Gastrocnemius medialis (tissue), 4 donors: ENCODE results near the gene NPR2.

Experiments
- CTCF ChIP-seq, 5 experiments: fragments of 450-650 bp in 3 of 5; fragments of 200-600 bp in 2 of 5; sonication (generic) in 2 of 5; IDR thresholded peaks in 4 of 5; conservative IDR thresholded peaks in 1 of 5; 1 replicate in 4 of 5; 2 replicates in 1 of 5; pipeline ENCODE4 v1.5.1; 2016 to 2019; ENCODE audit warnings: antibody characterized with exemption in 5 of 5, mild to moderate bottlenecking in 3 of 5, moderate library complexity in 3 of 5
- POLR2A ChIP-seq, 2 donors: fragments of 450-650 bp; IDR thresholded peaks; one replicate each; pipeline ENCODE4 v1.6.1; 2017; ENCODE audit warnings: antibody characterized with exemption in 2 of 2, mild to moderate bottlenecking in 2 of 2, moderate library complexity in 2 of 2

- TF ChIP-seq POLR2A (IDR thresholded peaks at IDR 0.05) (peak; percentile 53 to 67), CTCF (IDR thresholded peaks at IDR 0.05 in 4 of 5, conservative IDR thresholded peaks at IDR 0.05 in 1 of 5) (no peak)
Measured at GRCh38 chr9:35829084-35829763, 37.8 kb downstream of the NPR2 start, which contains the start of gene TMEM8B.
